ENCODE results near the gene CDH7. TPM values are rescaled to one million over a fixed set of nuclear protein-coding genes. Genes with fewer than 3 reads are reported as not detected.

Gene CDH7
- total RNA-seq, 1 donor from 2014 or later: 2.7 TPM

DNA sequence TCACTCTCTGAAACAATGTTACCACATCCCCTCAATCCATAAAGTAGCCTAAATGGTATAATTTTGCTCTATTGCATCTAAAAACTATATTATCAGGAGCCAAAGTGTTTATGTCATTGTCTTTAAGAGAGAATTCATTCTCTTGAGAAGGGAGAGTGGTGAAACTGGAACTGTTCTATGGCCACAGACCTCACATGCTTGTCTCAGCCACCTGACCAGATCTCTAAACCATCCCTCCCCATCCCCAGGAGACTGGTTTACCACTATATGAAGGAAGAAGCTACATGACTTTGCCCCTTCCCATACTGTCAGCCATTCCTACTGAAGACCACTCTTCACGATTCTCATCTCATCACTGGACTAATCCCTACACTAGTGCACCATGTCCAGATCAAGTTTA lies 9.6 kb downstream of the CDH7 start:
- Mint-ChIP-seq H3K4me1 (peaks cover 18% of the 10 kb centered on the region), H3K4me3 (no peak overlapping the region), H3K27ac (no peak overlapping the region), H3K36me3 (no peaks in the 10 kb centered on the region), H3K9me3 (no peaks in the 10 kb centered on the region), H3K27me3 (ENCODE audit: insufficient read depth, low read depth) (no peaks in the 10 kb centered on the region)
- no peak for DNase-seq (ENCODE audit: low spot score)
- no peak overlapping the region for H3K9ac ChIP-seq
- no peaks in the 10 kb centered on the region for H3K79me2 ChIP-seq (ENCODE audit: low read depth)
- H3K9me3 ChIP-seq (ENCODE audit: low read depth): no peaks in the 10 kb centered on the region
- H3K4me2 ChIP-seq: no peak overlapping the region
- TF ChIP-seq CTCF (IDR thresholded peaks at IDR 0.05) (no peak), EZH2 (IDR thresholded peaks at IDR 0.05) (no peak), EZH2phosphoT487 (IDR thresholded peaks at IDR 0.05) (no peak)
- H3K27me3 ChIP-seq: no peaks in the 10 kb centered on the region
- no peak overlapping the region for H3K4me3 ChIP-seq
- H4K20me1 ChIP-seq (ENCODE audit: low read depth): no peaks in the 10 kb centered on the region
- H3K36me3 ChIP-seq: no peaks in the 10 kb centered on the region
- H3K4me1 ChIP-seq: no peaks in the 10 kb centered on the region
- H3F3A ChIP-seq (ENCODE audit: low read depth): no peaks in the 10 kb centered on the region
- no peak overlapping the region for H3K27ac ChIP-seq
- no peak overlapping the region for H2AFZ ChIP-seq (replicated peaks)

DNA sequence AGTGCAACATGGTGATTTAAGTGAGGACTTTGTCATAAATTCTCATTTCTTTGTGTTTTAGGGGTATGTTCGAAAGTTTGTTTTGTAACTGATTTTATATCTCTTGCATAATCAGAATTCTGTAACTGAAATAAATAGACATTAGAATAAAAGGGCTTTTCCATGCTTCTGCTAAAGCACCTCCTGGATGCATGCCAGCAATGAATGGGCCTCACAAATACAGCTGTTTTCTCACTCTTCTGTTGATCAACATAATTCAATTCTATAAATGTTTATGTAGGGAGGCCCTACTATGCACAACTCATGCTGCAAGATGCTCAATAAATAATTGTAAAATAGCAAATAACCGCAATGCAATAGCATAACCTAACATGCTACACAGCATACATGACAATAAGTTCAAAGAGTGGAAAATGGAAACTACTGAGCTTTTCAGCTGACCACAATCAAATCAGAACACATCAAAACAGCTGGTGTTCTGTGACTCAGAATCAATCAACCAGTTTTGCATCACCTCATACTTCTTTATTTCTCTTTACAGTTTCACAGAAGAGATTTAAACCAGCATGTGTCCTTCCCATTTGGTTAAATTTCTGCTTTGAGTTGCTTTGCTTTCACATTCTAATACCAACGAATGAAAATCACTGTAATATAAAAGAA lies 11.0 kb downstream of the CDH7 start:
- Mint-ChIP-seq H3K9me3 (no peaks in the 10 kb centered on the region), H3K27ac (no peak overlapping the region), H3K4me1 (peaks cover 14% of the 10 kb centered on the region), H3K36me3 (no peaks in the 10 kb centered on the region), H3K27me3 (ENCODE audit: insufficient read depth, low read depth) (no peaks in the 10 kb centered on the region), H3K4me3 (no peak overlapping the region)
- H3K9me3 ChIP-seq (ENCODE audit: low read depth): no peaks in the 10 kb centered on the region
- no peaks in the 10 kb centered on the region for H4K20me1 ChIP-seq (ENCODE audit: low read depth)
- no peak overlapping the region for H2AFZ ChIP-seq (replicated peaks)
- no peaks in the 10 kb centered on the region for H3K4me1 ChIP-seq
- no peaks in the 10 kb centered on the region for H3K79me2 ChIP-seq (ENCODE audit: low read depth)
- H3K9ac ChIP-seq: no peak overlapping the region
- no peak overlapping the region for H3K27ac ChIP-seq
- no peak overlapping the region for H3K4me2 ChIP-seq
- H3K4me3 ChIP-seq: no peak overlapping the region
- no peaks in the 10 kb centered on the region for H3K36me3 ChIP-seq
- no peaks in the 10 kb centered on the region for H3K27me3 ChIP-seq
- no peaks in the 10 kb centered on the region for H3F3A ChIP-seq (ENCODE audit: low read depth)
- TF ChIP-seq CTCF (IDR thresholded peaks at IDR 0.05): no peak
- no peak for TF ChIP-seq EZH2phosphoT487 (IDR thresholded peaks at IDR 0.05)
- no peak for TF ChIP-seq EZH2 (IDR thresholded peaks at IDR 0.05)
- no peak for DNase-seq (ENCODE audit: low spot score)

- H2AFZ ChIP-seq (replicated peaks): no peak overlapping the region
- Mint-ChIP-seq H3K4me1 (peaks cover 14% of the 10 kb centered on the region), H3K36me3 (no peaks in the 10 kb centered on the region), H3K4me3 (no peak overlapping the region), H3K9me3 (no peaks in the 10 kb centered on the region), H3K27me3 (ENCODE audit: insufficient read depth, low read depth) (no peaks in the 10 kb centered on the region), H3K27ac (peak overlapping the region; percentile 70)
- H3K4me3 ChIP-seq: no peak overlapping the region
- H3K4me2 ChIP-seq: no peak overlapping the region
- H3K79me2 ChIP-seq (ENCODE audit: low read depth): no peaks in the 10 kb centered on the region
- no peaks in the 10 kb centered on the region for H3K9me3 ChIP-seq (ENCODE audit: low read depth)
- no peak overlapping the region for H3K9ac ChIP-seq
- no peaks in the 10 kb centered on the region for H3K36me3 ChIP-seq
- H3F3A ChIP-seq (ENCODE audit: low read depth): no peaks in the 10 kb centered on the region
- no peak overlapping the region for H3K27ac ChIP-seq
- no peaks in the 10 kb centered on the region for H3K4me1 ChIP-seq
- H3K27me3 ChIP-seq: no peaks in the 10 kb centered on the region
- no peaks in the 10 kb centered on the region for H4K20me1 ChIP-seq (ENCODE audit: low read depth)
- no peak for DNase-seq (ENCODE audit: low spot score)
- TF ChIP-seq CTCF (IDR thresholded peaks at IDR 0.05) (no peak), EZH2phosphoT487 (IDR thresholded peaks at IDR 0.05) (no peak), EZH2 (IDR thresholded peaks at IDR 0.05) (no peak)
Observed at GRCh38 chr18:65762556-65762955, 11.7 kb downstream of the CDH7 start.
